GM12864 (cell line): Measurements from ENCODE around the gene ZNF670.

Experiments
- DNase-seq: peaks from one replicate; pipeline ENCODE4 v3.0.0-alpha.2; 2011; ENCODE audit warnings: low read depth
- H3K4me3 ChIP-seq: 2 replicates; pipeline ENCODE4 v1.5.1; 2011; ENCODE audit warnings: mild to moderate bottlenecking, low read depth, low read length, control low read depth
- TF ChIP-seq, protein P1 (sequence below): IDR thresholded peaks from 2 replicates; pipeline ENCODE4 v1.5.1; 2011; ENCODE audit warnings: low read depth, mild to moderate bottlenecking, moderate library complexity, low read length, control low read depth, inconsistent platforms; ENCODE audit errors: missing control alignments

ZNF670 gene

GRCh38 chr1:247111700-247112478 lies 33.3 kb upstream of the ZNF670 start:
- DNase-seq, result no peak
- no peak overlapping the region; the same call in 1 of the 2 replicates for H3K4me3 ChIP-seq
- TF ChIP-seq, protein P1, sequence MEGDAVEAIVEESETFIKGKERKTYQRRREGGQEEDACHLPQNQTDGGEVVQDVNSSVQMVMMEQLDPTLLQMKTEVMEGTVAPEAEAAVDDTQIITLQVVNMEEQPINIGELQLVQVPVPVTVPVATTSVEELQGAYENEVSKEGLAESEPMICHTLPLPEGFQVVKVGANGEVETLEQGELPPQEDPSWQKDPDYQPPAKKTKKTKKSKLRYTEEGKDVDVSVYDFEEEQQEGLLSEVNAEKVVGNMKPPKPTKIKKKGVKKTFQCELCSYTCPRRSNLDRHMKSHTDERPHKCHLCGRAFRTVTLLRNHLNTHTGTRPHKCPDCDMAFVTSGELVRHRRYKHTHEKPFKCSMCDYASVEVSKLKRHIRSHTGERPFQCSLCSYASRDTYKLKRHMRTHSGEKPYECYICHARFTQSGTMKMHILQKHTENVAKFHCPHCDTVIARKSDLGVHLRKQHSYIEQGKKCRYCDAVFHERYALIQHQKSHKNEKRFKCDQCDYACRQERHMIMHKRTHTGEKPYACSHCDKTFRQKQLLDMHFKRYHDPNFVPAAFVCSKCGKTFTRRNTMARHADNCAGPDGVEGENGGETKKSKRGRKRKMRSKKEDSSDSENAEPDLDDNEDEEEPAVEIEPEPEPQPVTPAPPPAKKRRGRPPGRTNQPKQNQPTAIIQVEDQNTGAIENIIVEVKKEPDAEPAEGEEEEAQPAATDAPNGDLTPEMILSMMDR, result no peak

DNA sequence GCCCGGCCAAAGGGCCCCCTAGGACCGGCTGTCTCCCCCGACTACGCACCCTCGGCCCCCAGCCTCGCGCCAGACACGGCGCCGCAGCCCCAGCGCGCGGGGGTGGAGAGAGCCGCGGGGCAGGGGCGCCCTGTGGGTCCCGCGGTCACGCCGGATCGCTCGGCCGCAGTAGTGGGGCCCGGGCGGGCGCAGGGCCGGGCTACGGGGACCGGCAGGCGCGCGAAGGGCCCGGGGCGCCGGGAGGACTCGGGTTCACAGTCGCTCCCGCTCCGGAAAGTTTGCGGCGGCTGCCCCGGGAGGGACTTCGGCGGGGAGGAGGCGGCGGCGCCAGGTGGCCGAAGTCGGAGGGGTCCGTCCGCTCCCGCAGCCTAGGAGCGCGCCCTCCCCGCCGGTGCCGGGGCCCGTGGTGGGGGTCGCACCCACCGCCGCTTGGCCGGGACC lies 32.7 kb upstream of the ZNF670 start:
- DNase-seq, result no peak
- TF ChIP-seq, protein P1, result no peak
- H3K4me3 ChIP-seq, result peak overlapping the region; percentile 17; the same call in 1 of the 2 replicates

GRCh38 chr1:247110627-247111258 lies 32.1 kb upstream of the ZNF670 start:
- TF ChIP-seq, protein P1, result no peak
- H3K4me3 ChIP-seq, result peak overlapping the region; percentile 17; the same call in 1 of the 2 replicates
- DNase-seq, result no peak

- TF ChIP-seq, protein P1, result no peak
- no peak overlapping the region for H3K4me3 ChIP-seq
- no peak for DNase-seq
Observed at GRCh38 chr1:247107694-247108093, 29.1 kb upstream of the ZNF670 start.

- H3K4me3 ChIP-seq, result no peak overlapping the region
- DNase-seq, result no peak
- TF ChIP-seq, protein P1, result no peak
Observed at GRCh38 chr1:247105966-247106365, 27.4 kb upstream of the ZNF670 start.

- TF ChIP-seq, protein P1, result no peak
- H3K4me3 ChIP-seq, result no peak overlapping the region; the same call in 1 of the 2 replicates
- no peak for DNase-seq
Observed at GRCh38 chr1:247104965-247105364, 26.4 kb upstream of the ZNF670 start.
